ENCODE data around the gene PCED1B.
"Not testable (repeated sequence)": the region's sequence is repeated elsewhere in the genome, so short reads cannot be mapped to it uniquely, and the experiment has no call there.

PCED1B gene

DNA sequence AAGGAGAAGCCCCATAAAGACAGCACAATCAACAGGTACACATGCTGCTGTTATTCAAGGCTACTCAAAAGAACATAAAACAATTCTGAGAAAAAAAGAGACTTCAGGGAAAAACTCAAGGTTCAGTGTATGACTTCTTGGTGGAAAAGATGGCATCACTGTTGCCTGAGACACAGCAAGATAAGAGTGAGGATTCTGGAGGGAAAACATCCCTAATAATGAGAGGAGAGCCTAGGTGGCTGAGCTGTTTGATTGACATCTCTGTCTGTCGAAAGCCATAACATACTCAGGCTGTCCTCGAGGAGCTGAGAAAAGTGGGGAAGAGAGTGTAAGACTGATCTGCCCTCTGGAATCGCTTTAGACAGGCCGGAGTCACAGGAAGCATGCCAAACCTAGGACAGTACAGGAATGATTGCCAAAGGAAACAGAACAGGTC is 193.8 kb downstream of the PCED1B start:
- DNase-seq (ENCODE audit: low read depth), result no peak

DNA sequence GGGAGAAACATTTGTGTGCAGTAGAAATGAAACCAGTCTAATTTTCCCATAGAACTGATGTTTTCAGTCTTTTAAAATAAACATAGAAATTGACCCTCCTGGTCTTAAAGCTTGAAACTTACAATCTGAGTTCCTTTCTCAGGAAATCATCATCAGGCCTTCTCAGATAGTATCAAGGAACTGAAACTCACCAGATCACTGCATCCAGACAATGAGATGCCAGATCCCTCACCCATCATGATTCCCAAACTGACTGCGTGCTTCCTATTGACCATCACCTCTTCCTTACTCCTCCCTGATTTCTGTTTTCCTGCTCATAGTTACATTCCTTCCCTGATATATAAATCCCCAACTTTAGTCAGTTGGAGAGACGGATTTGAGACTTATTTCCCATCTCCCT is 195.3 kb downstream of the PCED1B start:
- no peak for DNase-seq (ENCODE audit: low read depth)

DNA sequence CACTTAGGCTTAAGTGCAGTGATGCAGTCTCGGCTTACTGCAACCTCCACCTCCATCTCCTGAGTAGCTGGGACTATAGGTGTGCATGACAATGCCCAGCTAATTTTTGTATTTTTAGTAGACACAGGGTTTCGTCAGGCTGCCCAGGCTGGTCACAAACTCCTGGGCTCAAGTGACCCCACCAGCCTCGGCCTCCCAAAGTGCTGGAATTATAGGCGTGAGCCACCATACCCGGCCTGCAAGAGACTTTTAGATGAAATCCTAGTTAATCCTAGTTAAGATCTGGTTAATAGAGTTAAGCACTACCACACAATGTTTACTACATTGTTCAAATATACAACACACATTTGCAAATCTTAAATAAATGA is 196.8 kb downstream of the PCED1B start:
- no peak for DNase-seq (ENCODE audit: low read depth)

DNA sequence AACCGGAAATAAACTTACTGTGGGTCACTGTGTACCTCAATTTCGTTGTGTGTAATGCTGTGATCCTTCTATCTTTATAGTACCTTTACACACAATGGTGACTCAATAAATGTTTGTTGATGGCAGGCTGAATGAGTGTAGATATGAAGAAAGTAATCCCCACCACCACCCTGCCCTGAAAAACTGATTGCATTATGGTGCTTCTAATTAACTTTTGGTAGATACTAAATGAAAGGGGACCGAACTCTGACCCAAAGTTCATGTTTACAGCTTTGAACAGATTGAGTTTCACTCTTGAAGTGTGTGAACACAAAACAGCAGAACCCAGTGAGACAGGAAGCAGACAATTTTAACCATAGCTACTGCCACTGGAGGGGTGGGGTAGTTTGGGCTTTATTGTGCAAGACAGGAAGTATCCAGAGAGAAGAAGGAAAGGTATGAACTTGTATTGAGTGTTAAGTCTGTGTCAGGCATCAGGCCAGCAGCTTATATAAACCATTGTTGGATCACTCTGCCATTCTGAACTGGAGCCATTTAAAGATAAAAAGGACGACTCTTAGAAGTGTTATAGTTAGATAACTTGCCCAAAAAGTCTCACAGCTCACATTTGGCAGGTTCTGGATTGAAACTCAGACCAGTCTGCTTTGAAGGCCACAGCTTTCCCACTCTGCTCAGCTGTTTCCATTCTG is 197.3 kb downstream of the PCED1B start:
- DNase-seq (ENCODE audit: low read depth), result no peak

DNA sequence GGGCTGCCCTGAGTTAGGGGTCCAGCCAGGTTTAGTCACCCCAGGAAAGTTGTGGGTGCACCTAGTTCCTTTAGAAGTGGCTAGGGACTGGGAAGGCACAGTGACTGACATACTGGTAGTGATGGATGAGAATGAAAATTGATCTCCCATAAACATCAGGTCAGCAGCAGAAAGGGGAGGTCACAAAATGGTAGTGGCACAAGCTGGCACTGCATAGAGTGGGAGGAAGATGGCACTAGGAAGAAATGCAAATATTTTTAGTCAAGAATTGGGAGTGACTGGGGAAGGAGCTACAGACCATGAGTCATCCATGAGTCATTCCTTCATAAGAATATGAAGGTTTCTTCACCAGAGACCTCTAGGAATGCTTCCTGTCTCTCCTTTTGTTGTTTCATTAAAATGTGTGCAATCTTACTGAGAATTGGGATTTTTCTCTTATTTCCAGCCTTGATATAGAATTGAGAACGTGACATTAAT is 198.6 kb downstream of the PCED1B start:
- DNase-seq (ENCODE audit: low read depth), result no peak

DNA sequence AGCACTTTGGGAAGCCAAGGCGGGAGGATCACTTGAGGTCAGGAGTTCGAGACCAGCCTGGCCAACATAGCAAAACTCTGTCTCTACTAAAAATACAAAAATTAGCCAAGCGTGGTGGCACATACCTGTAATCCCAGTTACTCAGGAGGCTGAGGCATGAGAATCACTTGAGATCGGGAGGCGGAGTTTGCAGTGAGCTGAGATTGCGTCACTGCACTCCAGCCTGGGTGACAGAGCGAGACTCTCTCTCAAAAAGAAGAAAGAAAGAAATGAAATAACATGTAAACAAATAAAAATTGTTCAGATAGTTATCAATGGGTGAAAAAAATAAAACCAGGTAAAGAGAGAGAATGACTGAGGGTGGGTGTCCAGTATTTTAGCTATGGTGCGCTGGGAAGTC is 200.3 kb downstream of the PCED1B start:
- DNase-seq (ENCODE audit: low read depth), result not testable (repeated sequence)

DNA sequence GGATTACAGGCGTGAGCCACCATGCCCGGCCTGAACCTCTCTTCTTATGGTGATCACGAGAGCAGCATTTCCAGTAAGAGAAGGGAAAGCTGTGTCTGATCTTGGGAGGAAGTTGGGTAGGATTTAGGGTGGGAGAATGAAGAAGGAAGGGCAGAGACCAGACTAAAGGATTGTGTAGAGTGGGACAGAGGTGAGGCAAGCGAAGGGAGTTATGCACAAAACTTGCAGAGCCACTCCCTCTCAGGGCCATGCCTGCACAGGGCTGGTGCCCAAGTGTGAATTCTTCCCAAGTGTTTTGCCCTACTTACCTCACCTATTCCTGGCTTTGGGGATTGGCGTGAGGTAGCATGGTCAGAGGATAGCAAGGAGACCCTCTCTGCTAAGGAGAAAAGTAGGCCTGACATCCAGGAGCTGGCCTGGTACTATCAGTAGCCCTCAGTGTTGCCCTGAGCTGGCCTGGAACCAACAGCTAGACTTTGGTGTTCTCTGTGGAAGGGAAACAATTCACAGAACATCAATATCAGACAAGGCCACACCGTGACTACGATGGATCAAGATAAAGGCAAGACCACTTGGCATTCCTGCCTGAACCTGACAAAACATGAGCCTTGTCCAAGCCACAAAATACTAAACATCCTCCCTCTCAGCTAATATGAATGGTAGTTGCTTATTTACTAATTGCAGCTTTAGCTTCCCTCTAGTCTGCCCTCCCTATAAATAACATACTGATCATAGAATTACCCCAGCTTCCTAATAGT is 201.3 kb downstream of the PCED1B start:
- no peak for DNase-seq (ENCODE audit: low read depth)

DNA sequence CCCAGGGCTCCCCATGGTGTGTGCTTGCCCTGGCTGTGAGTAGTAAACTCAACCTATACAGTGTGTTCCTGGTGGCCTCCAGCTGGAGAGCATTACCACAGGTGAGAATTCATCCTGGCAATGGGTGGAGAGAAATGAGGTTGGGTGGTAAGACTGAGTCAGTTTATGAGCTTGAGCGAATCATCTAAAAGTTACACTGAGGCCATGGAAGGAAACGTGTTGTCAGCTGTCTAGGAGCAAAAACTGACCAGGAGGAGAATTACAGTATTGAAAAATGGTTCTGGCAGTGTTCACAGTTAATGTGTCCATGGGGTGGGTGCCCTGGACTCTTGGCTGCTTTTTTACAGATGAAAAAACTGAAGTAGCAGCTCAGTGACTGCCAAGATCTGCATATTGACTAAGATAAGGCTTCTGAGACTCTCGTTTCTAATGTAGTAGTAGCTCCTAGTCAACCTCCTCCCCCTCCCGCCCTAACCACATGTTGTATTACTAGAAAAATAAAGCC is 202.3 kb downstream of the PCED1B start:
- no peak for DNase-seq (ENCODE audit: low read depth)

DNA sequence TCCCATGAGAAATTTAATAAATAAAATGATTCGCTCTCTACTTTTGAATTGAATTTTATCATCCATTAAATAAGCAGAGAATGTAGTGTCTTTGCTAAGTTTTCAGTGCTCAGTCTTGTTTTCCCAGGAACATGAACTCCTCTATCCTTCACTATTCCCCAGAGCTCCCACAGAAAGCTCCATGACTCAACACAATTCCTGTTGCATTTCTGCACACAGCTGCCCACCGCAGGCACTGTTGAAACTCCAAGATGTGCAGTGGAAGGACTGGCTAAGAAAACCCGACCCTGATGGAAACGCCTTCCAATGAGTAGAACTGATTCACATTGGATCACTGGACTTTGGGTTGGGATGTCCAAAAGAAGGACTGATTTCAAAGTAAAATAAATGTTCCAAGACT is 202.8 kb downstream of the PCED1B start:
- DNase-seq (ENCODE audit: low read depth), result no peak

Measured in stimulated activated CD8-positive, alpha-beta memory T cell treated with anti-CD3 and anti-CD28 coated beads, Interleukin-7, amount 100 ng/mL, for 24 hours (primary cell).